IPS-18c (cell line): ENCODE data around the gene DLG1.
"Not testable (repeated sequence)": the region's sequence is repeated elsewhere in the genome, so short reads cannot be mapped to it uniquely, and the experiment has no call there.

Experiments used
- H3K4me3 ChIP-seq: 2 replicates; pipeline ENCODE4 v1.7.0; 2013; ENCODE audit warnings: low read depth, mild to moderate bottlenecking, low read length, moderate library complexity; ENCODE audit not compliant: insufficient read depth
- H3K9me3 ChIP-seq: one replicate; pipeline ENCODE4 v1.6.1; 2013; ENCODE audit warnings: mild to moderate bottlenecking, low read length, moderate library complexity; ENCODE audit not compliant: control insufficient read depth, insufficient read depth

Gene DLG1

DNA sequence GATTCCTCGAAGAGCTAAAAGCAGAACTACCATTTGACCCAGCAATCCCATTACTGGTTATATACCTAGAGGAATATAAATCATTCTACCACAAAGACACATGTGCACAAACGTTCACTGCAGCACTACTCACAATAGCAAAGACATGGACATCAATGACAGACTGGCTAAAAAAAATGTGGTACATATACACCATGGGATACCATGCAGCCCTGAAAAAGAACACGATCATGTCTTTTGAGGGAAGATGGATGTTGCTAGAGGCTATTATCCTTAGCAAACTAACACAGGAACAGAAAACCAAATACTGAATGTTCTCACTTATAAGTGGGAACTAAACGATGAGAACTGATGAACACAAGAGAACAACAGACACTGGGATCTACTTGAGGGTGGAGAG is 86.7 kb downstream of the DLG1 start:
- not testable (repeated sequence) for H3K4me3 ChIP-seq

DNA sequence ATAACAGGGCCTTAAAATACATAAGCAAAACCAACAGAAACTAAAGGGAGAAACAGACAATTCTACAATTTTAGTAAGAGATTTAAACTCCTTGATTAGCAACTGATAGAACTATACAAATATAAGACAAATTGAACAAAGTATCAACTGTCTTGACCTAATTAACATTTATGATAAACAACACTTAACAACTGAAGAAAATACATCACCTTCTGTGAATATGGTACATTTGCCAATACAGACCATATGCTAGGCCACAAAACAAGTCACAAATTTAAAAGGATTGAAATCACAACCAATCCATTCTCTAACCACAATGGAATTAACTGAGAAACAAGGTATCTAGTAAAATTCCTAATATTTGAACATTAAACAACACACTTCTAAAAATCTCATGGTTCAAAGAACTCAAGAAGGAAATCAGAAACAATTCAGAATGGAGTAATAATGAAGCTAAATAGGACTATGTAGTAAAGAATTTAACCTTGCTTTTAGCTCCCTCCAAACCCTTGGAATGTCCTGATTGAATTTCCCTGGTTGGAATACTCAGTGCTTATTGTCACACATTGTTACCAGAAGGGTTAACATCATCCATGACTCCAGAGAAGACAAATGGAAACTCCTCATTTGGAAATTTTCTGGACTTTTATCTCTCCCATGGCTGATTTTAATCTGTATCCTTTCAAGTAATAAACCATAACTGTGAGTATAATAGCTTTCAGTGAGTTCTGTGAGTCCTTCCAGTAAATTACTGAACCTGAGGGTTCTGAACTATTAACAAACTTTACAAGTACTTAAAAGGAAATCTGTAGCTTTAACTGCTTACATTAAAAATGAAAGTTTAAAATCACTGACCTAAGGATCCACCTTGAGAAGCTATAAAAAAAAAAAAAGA is 88.8 kb downstream of the DLG1 start:
- Histone ChIP-seq H3K4me3 (no peak overlapping the region), H3K9me3 (no peaks in the 10 kb centered on the region)

More for the DNA sequence above, 86.7 kb downstream of the DLG1 start:
- H3K9me3 ChIP-seq: not testable (repeated sequence)

DNA sequence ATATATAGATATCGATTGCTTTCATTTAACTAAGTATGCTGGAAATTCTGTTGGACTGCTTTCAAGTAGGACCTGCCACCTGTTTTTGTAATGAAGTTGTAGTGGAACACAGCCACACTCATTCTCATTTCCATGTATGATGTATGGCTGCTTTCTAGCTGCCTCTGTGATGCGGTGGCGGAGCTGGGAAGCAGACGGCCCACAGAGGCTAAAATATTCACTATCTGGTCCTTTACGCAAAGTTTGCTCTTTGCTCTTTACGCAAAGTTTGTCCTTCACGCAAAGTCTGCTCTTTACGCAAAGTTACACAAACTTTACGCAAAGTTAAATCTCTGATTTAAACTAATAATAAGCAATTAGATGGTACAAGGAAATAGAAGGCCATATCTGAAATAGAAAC is 91.5 kb downstream of the DLG1 start:
- Histone ChIP-seq H3K4me3 (no peak overlapping the region), H3K9me3 (no peaks in the 10 kb centered on the region)

DNA sequence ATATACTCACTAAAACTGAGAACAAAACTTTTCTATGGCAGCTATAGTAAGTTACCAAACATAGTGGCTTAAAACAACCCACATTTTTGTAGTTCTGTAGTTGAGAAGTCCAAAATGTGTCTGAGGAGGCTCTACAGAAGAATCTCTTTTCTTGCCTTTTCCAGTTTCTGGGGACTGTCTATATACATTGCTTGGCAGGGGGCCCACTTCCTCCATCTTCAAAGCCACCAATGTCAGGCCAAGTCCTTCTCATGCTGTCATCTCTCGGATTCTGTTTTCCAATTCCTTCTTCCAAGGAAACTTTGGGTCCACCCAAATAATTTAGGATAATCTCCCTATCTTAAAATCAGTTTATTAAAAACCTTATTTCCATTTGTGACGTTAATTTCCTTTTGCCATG is 92.7 kb downstream of the DLG1 start:
- H3K9me3 ChIP-seq: no peaks in the 10 kb centered on the region
- no peak overlapping the region for H3K4me3 ChIP-seq

DNA sequence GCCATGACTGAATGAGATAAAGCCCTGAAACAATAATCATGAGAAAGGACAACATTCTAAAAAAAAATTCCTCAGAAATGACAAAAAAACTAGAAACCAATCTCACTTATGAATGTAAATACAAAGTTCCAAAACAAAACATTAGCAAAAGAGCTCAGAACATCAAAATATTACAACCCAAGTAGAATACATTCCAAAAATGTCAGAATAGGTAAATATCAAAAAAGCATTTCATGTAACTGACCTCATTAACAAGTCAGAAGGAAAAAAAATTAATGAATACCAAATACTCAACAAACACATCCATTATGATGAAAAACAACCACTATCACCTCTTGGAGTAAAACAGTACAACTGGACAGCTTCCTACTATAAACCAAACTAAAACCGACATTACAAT is 93.1 kb downstream of the DLG1 start:
- no peak overlapping the region for H3K4me3 ChIP-seq
- H3K9me3 ChIP-seq: no peaks in the 10 kb centered on the region

DNA sequence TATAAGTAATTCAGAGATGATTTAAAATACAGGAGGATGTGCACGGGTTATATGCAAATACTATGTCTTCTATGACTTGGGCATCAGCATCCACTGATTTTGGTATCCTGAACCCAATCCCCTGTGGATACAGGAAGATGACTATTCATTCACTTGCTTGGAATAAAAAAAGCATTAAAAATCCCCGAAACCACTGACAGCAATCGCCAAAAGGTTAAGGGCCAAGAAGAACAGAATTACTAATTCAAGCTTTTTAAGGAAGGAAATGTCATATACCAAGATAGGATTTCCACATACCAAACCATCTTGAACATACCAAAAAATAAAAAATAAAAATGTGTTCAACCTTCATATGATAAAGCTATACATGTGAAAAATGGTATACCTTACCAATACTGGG is 93.7 kb downstream of the DLG1 start:
- Histone ChIP-seq H3K9me3 (no peaks in the 10 kb centered on the region), H3K4me3 (no peak overlapping the region)

DNA sequence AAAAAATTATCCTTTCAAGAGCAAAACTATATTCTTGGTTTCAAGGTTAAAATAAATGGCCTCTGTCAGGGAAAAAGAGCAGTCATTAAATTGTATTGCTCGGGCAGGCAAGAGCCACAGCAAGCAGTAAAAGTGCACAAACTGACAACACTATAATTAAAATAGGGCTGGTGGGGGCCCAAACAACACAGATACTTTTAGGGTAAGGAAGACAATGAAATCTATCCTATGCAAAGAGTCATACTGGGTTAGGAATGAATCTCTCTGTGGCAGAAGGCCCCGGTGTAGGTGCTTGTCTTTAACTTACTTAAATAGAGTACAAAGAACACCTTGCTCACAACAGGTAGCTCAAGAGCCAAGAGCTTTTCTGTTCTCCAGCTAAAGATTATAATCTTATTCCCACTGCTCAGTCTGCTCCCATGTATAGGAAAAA is 94.7 kb downstream of the DLG1 start:
- H3K4me3 ChIP-seq: no peak overlapping the region
- no peaks in the 10 kb centered on the region for H3K9me3 ChIP-seq

DNA sequence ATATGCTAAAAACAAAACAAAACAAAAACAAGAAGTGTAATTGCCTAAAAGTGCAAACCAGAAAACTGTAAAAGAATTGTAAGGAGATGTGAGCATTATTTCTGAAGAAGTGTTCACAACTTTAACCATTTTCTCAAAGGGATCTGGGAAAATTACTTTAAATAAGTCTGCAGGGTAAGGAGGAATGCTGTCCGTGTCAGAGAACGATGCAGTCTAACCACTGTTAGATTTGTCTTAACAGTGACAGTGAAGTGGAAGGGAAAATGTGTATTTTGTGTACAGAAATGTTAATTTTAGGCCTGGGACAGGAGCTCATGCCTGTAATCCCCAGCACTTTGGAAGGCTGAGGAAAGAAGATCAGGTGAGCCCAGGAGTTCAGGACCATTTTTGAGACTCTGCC is 95.7 kb downstream of the DLG1 start:
- Histone ChIP-seq H3K9me3 (no peaks in the 10 kb centered on the region), H3K4me3 (no peak overlapping the region)

DNA sequence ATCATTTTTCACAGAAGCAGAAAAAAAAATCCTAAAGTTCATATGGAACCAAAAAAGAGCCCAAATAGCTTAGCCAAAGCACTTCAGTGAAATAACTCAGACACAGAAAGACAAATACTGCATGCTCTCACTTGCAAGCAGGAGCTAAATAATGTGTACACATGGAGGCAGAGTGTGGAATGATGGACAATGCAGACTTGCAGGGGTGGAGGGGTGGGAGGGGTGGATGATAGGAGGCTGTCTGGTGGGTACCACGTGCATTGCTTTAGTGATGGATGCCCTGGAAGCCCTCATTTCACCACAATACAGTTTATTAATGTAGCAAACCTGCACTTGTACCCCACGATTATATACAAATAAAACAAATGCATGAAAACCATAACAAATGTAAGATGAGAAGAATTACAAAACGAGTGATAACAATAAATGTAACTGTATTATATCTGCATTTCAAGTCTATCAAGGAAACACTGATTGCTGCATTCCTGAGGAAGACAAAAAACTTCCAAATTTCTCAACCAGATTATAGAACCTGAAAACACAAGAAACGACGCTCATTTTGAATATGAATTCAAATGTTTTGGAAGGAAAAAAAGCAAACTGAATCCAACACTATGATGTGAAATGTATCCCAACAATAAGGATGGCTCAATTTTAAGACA is 96.5 kb downstream of the DLG1 start:
- Histone ChIP-seq H3K4me3 (no peak overlapping the region), H3K9me3 (no peaks in the 10 kb centered on the region)

DNA sequence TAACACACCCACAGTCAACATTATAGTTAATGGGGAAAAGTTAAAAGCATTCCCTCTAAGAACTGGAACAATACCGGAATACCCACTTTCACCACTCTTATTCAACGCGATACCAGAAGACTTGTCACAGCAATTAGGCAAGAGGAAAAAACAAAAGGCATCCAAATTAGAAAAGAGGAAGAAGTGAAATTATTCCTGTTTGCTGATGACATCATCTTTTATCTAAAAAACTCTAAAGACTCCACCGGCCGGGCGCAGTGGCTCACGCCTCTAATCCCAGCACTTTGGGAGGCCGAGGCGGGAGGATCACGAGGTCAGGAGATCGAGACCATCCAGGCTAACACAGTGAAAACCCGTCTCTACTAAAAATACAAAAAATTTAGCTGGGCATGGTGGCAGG is 97.6 kb downstream of the DLG1 start:
- H3K9me3 ChIP-seq, H3K4me3 ChIP-seq: not testable (repeated sequence)

DNA sequence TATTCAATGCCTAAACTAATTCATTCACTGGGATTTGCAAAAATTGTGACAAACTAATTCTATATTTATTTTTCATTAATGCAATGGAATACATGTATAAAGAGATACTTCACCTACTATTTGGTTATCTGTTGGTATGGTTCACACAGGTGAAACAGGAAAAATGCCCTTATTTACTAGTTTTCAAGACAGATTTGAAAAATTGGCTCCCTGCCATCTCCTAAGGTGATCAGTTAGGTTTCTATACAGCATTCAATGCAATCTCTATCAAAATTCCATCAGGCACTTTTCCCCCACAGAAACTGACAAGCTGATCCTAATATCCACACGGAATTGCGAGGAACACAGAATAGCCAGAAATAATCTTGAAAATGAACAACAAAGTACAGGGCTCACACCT is 101.1 kb downstream of the DLG1 start:
- H3K9me3 ChIP-seq: no peaks in the 10 kb centered on the region
- H3K4me3 ChIP-seq: no peak overlapping the region

DNA sequence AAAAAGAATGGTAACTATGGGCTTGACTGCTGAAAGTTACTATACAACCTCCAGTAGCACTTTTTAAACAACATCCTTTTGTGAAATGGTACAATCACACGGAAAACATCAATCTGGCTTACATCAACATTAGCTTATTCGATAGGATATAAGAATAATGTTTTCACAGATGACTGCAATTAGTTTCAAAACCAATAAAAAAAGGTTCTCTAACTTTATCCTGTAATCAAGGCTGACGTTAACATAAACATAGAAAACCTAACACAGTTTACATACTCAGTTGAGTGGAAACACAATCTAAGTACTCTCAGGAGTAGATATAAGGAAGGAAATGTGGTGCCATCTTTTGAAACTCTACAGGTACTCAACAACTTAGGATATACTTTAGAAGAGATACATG is 102.2 kb downstream of the DLG1 start:
- H3K9me3 ChIP-seq: no peaks in the 10 kb centered on the region
- H3K4me3 ChIP-seq: no peak overlapping the region

DNA sequence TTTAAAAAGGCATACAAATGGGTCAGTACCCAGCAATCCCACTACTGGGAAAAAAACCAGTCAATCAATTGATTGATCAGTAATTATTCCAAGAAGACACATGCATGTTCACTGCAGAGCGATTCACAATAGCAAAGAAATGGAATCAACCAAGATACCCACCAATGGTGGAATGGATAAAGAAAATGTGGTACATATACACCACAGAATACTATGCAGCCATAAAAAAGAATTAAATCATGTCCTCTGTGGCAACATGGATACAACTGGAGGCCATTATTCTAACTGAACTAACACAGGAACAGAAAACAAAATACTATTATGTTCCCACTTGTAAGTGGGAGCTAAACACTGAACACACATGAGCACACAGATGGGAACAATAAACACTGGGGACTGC is 103.1 kb downstream of the DLG1 start:
- Histone ChIP-seq H3K4me3 (no peak overlapping the region), H3K9me3 (no peaks in the 10 kb centered on the region)

DNA sequence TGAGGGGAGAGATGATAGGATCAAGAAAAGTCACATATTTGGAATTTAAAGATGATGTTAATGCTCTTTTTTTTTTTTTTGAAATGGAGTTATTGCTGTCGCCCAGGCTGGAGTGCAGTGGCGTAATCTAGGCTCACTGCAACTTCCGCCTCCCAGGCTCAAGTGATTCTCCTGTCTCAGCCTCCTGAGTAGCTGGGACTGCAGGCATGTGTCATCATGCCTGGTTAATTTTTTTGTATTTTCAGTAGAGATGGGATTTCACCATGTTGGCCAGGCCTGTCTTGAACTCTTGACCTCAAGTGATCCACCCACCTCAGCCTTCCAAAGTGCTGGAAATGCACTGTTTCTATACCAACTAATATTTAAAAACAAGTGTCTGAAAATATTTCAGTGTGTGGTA is 104.7 kb downstream of the DLG1 start:
- not testable (repeated sequence) for H3K4me3 ChIP-seq

DNA sequence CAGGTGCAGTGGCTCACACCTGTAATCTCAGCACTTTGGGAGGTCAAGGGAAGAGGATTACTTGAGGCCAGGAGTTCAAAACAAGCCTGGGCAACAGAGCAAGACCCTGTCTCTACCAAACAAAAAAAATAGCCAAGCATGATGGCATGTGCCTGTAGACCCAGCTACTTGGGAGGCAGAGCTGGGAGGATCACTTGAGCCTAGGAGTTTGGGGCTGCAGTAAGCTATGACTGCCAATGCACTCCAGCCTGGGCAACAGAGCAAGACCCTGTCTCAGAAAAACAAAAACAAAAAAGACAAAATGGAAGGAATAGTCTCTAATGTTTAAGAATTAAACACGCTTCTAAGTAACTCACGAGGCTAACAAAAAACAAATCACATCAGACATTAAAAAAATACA is 106.5 kb downstream of the DLG1 start:
- no peaks in the 10 kb centered on the region for H3K9me3 ChIP-seq

More for the DNA sequence above, 104.7 kb downstream of the DLG1 start:
- not testable (repeated sequence) for H3K9me3 ChIP-seq

DNA sequence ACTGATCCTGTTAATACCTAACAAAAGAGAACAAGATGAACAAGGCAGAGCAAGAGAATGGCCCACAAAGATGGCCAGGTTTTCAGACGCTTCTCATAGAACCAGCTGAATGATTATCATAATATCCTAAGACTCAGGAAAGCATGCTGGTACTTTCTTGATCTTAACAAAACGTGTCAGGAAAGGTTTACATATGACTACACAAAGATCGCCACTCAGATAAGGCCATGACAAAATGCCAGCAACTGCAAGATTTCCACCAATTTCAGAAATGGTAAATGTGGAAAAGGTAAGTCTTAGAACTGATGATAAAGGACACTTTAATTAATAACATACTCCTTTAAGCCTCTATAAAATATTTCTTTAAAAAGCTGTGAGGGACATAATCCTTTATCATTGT is 108.8 kb downstream of the DLG1 start:
- no peaks in the 10 kb centered on the region for H3K9me3 ChIP-seq
- H3K4me3 ChIP-seq: no peak overlapping the region

More for the DNA sequence above, 106.5 kb downstream of the DLG1 start:
- no peak overlapping the region for H3K4me3 ChIP-seq

DNA sequence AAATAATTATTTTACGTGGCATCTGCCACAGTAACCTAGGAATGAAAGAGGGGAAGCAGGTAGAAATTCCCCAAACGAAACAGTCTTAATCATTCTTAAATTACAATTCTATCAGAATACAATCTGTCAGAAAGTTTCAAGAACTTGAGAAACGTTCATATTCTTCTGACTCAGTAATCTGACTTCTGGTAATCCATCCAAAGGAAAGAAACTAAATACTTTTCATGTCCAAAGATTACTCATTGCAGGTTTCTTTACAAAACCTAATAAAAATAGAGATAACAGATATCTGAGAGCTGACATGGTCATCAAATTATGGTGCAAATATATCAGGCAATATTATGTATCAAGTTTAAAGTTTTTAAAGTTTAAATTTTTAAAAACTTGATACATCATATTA is 109.4 kb downstream of the DLG1 start:
- no peak overlapping the region for H3K4me3 ChIP-seq
- H3K9me3 ChIP-seq: no peaks in the 10 kb centered on the region

DNA sequence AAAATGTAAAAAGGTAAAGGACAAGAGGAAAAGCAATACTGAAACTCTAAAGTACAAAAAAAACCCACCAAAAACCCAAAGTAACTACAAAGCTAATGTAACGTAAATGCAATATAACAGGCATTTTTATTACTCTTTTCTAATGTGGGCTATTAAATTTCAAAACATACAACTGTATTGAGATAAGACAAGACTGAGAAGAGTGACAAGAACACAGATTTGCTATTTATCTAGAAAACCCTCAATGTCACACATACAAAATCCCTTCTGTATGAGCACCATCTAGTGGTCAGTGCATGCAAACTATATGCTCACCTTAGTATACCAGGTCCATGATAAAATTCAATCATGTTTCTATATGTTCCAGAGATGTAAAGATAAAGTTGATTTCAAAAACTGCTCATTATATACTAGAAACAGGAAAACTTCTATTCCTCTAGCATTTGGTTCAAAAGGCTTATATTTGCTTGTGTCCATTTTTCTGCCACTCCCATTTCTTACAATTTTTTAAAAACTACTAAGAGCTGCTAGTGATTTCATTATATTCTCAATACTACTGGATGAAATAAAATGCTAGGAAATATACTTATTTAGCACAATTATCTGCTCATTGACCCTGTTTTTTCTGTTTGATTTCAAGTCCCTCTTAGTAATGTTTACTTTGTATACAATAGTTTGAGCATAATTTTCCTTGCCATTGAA is 111.4 kb downstream of the DLG1 start:
- no peaks in the 10 kb centered on the region for H3K9me3 ChIP-seq
- H3K4me3 ChIP-seq: no peak overlapping the region
